ENCODE results near the gene AMBP. TPM values are rescaled to one million over a fixed set of nuclear protein-coding genes. Genes with fewer than 3 reads are reported as not detected.
A peak's percentile ranks its signal among the peaks of the same experiment; 100 is the strongest.

The AMBP gene
- total RNA-seq, 2 donors from 2014 or later, result not detected

GRCh38 chr9:114099669-114100270, 21.7 kb upstream of the AMBP start:
- TF ChIP-seq CTCF (IDR thresholded peaks at IDR 0.05), result no peak
- H3K4me1 ChIP-seq, result peaks cover 0 to 16% of the 10 kb centered on the region in 2 donors
- H3K4me3 ChIP-seq, result no peak overlapping the region
- H3K27ac ChIP-seq, result no peak overlapping the region
- H3K36me3 ChIP-seq, result no peaks in the 10 kb centered on the region
- no peaks in the 10 kb centered on the region for H3K9me3 ChIP-seq
- DNase-seq (ENCODE audit: low spot score), result no peak
- no peaks in the 10 kb centered on the region for H3K27me3 ChIP-seq

- no peak for DNase-seq (ENCODE audit: low spot score)
- H3K36me3 ChIP-seq, result no peaks in the 10 kb centered on the region
- TF ChIP-seq CTCF (IDR thresholded peaks at IDR 0.05), result no peak
- no peak within 1 kb of the TSS for H3K27ac ChIP-seq
- no peaks in the 10 kb centered on the region for H3K27me3 ChIP-seq
- no peaks in the 10 kb centered on the region for H3K9me3 ChIP-seq
- peaks cover 0 to 16% of the 10 kb centered on the region in 2 donors for H3K4me1 ChIP-seq
- peak within 1 kb of the TSS; percentile 40 to 61 for H3K4me3 ChIP-seq
Observed at GRCh38 chr9:114098936-114099668, 21.0 kb upstream of the AMBP start, which contains the start of gene KIF12. TSS of gene KIF12 (minus strand) at chr9:114099292. CDS start at chr9:114099276, 16 bp downstream.

GRCh38 chr9:114098021-114098935, 20.2 kb upstream of the AMBP start:
- DNase-seq (ENCODE audit: low spot score), result no peak
- H3K36me3 ChIP-seq, result no peaks in the 10 kb centered on the region
- TF ChIP-seq CTCF (IDR thresholded peaks at IDR 0.05), result no peak
- H3K4me1 ChIP-seq, result peaks cover 0 to 16% of the 10 kb centered on the region in 2 donors
- H3K27ac ChIP-seq, result no peak overlapping the region
- no peaks in the 10 kb centered on the region for H3K27me3 ChIP-seq
- peak overlapping the region; percentile 40 to 61 for H3K4me3 ChIP-seq
- H3K9me3 ChIP-seq, result no peaks in the 10 kb centered on the region

- H3K27me3 ChIP-seq, result no peaks in the 10 kb centered on the region
- no peak for TF ChIP-seq CTCF (IDR thresholded peaks at IDR 0.05)
- no peak overlapping the region for H3K27ac ChIP-seq
- no peaks in the 10 kb centered on the region for H3K36me3 ChIP-seq
- DNase-seq (ENCODE audit: low spot score), result no peak
- peak overlapping the region; percentile 40 to 61 for H3K4me3 ChIP-seq
- peaks cover 0 to 16% of the 10 kb centered on the region in 2 donors for H3K4me1 ChIP-seq
- H3K9me3 ChIP-seq, result no peaks in the 10 kb centered on the region
Observed at GRCh38 chr9:114097613-114098020, 19.5 kb upstream of the AMBP start.

- no peak for DNase-seq (ENCODE audit: low spot score)
- Histone ChIP-seq H3K9me3 (no peaks in the 10 kb centered on the region), H3K27ac (no peak overlapping the region), H3K4me3 (no peak overlapping the region), H3K36me3 (no peaks in the 10 kb centered on the region), H3K4me1 (peaks cover 0 to 16% of the 10 kb centered on the region in 2 donors), H3K27me3 (no peaks in the 10 kb centered on the region)
- no peak for TF ChIP-seq CTCF (IDR thresholded peaks at IDR 0.05)
Observed at GRCh38 chr9:114096866-114097612, 18.9 kb upstream of the AMBP start.

All from right atrium auricular region (tissue), 2 donors.